Erythroblast (primary cell): ENCODE data around the gene BRMS1.

Source experiments
- GATA1 ChIP-seq: IDR thresholded peaks from 2 replicates; pipeline ENCODE4 v1.6.1; 2011; ENCODE audit warnings: low read depth, mild to moderate bottlenecking, control low read depth, low read length, moderate library complexity
- POLR2A ChIP-seq: IDR thresholded peaks from 2 replicates; pipeline ENCODE4 v1.6.1; 2011; ENCODE audit warnings: mild to moderate bottlenecking, low read length

DNA sequence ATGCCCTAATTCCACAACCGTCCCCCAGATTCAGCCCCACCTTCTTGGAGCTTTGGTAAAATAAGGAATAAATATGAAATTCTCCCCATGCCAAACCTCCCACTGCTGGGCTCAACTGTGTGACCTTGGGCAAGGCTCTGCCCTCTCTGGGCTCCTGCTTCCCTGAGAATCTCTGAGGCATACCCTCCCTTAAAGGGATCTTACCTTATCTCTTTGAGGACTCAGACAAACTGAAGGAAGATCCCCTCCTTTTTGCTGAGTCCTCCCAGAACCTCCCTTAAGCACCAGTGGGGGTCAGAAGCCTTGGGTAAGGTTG, 30.8 kb downstream of the BRMS1 start:
- TF ChIP-seq POLR2A (no peak), GATA1 (no peak)
